Endothelial cell of umbilical vein (primary cell): ENCODE measurements around the gene FBN2.

Source experiments
- CTCF ChIP-seq, 2 donors: IDR thresholded peaks; 1 replicate in 1 of 2; 2 replicates in 1 of 2; pipeline ENCODE4 v1.5.1; 2011; ENCODE audit warnings: low read length in 2 of 2, mild to moderate bottlenecking in 2 of 2, moderate library complexity in 2 of 2, control low read depth in 1 of 2, inconsistent platforms in 1 of 2, low read depth in 1 of 2; ENCODE audit not compliant: insufficient read depth in 1 of 2; ENCODE audit errors: extremely low read depth in 1 of 2
- POLR2A ChIP-seq: IDR thresholded peaks from 2 replicates; pipeline ENCODE4 v1.6.1; 2012; ENCODE audit warnings: low read depth, mild to moderate bottlenecking, control low read depth, low read length

GRCh38 chr5:128328446-128328845, 209.6 kb downstream of the FBN2 start:
- TF ChIP-seq POLR2A (no peak), CTCF (IDR thresholded peaks at IDR 0.05; ENCODE audit: extremely low read depth in 1 of 2, insufficient read depth in 1 of 2, low read depth in 1 of 2, low read length in 2 of 2) (no peak)
